Measurements from ENCODE around the gene WASF3.

DNA sequence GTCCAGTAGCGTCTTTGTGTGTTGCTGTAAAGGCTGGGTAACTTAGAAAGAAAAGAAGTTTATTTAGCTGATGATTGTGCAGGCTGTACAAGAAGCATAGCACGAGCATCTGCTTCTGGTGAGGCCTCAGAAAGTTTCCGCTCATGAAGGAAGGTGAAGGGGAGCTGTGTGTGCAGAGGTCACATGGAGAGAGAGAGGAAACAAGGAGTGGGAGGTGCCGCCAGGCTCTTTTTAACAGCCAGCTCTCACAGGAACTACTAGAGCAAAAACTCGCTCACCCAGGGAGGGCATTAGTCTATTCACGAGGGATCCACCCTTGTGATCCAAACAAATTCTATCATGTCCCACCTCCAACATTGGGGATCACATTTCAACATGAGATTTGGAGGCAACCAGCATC, 103.3 kb downstream of the WASF3 start:
- no peak for TF ChIP-seq EP300 (IDR thresholded peaks at IDR 0.05)
- TF ChIP-seq, protein P1, sequence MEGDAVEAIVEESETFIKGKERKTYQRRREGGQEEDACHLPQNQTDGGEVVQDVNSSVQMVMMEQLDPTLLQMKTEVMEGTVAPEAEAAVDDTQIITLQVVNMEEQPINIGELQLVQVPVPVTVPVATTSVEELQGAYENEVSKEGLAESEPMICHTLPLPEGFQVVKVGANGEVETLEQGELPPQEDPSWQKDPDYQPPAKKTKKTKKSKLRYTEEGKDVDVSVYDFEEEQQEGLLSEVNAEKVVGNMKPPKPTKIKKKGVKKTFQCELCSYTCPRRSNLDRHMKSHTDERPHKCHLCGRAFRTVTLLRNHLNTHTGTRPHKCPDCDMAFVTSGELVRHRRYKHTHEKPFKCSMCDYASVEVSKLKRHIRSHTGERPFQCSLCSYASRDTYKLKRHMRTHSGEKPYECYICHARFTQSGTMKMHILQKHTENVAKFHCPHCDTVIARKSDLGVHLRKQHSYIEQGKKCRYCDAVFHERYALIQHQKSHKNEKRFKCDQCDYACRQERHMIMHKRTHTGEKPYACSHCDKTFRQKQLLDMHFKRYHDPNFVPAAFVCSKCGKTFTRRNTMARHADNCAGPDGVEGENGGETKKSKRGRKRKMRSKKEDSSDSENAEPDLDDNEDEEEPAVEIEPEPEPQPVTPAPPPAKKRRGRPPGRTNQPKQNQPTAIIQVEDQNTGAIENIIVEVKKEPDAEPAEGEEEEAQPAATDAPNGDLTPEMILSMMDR (IDR thresholded peaks at IDR 0.05), result no peak
